Upper lobe of left lung (tissue), 4 donors: ENCODE data around the gene HNMT.

Experiments
- POLR2A ChIP-seq, 4 donors: fragments of 450-650 bp; IDR thresholded peaks; one replicate each; pipeline ENCODE4 v1.5.1; 2016 to 2017; ENCODE audit warnings: antibody characterized with exemption in 4 of 4, mild to moderate bottlenecking in 2 of 4
- POLR2AphosphoS5 ChIP-seq, 2 donors: sonication (generic); formaldehyde crosslinking; IDR thresholded peaks; one replicate each; pipeline ENCODE4 v1.5.1; 2017; ENCODE audit warnings: antibody characterized with exemption in 2 of 2
- TF ChIP-seq, protein P1 (sequence below), 6 experiments: fragments of 450-650 bp in 4 of 6; fragments of 200-600 bp in 2 of 6; sonication (generic) in 2 of 6; IDR thresholded peaks; one replicate each; pipeline ENCODE4 v1.5.1; 2016 to 2019; ENCODE audit warnings: antibody characterized with exemption in 6 of 6

GRCh38 chr2:137950238-137950637 lies 14.0 kb upstream of the HNMT start:
- TF ChIP-seq POLR2AphosphoS5 (IDR thresholded peaks at IDR 0.05) (no peak), POLR2A (IDR thresholded peaks at IDR 0.05) (no peak)
- TF ChIP-seq, protein P1, sequence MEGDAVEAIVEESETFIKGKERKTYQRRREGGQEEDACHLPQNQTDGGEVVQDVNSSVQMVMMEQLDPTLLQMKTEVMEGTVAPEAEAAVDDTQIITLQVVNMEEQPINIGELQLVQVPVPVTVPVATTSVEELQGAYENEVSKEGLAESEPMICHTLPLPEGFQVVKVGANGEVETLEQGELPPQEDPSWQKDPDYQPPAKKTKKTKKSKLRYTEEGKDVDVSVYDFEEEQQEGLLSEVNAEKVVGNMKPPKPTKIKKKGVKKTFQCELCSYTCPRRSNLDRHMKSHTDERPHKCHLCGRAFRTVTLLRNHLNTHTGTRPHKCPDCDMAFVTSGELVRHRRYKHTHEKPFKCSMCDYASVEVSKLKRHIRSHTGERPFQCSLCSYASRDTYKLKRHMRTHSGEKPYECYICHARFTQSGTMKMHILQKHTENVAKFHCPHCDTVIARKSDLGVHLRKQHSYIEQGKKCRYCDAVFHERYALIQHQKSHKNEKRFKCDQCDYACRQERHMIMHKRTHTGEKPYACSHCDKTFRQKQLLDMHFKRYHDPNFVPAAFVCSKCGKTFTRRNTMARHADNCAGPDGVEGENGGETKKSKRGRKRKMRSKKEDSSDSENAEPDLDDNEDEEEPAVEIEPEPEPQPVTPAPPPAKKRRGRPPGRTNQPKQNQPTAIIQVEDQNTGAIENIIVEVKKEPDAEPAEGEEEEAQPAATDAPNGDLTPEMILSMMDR (IDR thresholded peaks at IDR 0.05) = no peak
